GM20000 (cell line): ENCODE measurements around the gene HOXB8.

Experiments
- DNase-seq: peaks from one replicate; pipeline ENCODE4 v3.0.0; 2012; ENCODE audit warnings: low spot score
- TF ChIP-seq, protein P1 (sequence below): IDR thresholded peaks from 2 replicates; pipeline ENCODE4 v1.5.1; 2012; ENCODE audit warnings: mild to moderate bottlenecking, control low read depth; ENCODE audit errors: extremely low read depth, missing control alignments

Gene HOXB8

DNA sequence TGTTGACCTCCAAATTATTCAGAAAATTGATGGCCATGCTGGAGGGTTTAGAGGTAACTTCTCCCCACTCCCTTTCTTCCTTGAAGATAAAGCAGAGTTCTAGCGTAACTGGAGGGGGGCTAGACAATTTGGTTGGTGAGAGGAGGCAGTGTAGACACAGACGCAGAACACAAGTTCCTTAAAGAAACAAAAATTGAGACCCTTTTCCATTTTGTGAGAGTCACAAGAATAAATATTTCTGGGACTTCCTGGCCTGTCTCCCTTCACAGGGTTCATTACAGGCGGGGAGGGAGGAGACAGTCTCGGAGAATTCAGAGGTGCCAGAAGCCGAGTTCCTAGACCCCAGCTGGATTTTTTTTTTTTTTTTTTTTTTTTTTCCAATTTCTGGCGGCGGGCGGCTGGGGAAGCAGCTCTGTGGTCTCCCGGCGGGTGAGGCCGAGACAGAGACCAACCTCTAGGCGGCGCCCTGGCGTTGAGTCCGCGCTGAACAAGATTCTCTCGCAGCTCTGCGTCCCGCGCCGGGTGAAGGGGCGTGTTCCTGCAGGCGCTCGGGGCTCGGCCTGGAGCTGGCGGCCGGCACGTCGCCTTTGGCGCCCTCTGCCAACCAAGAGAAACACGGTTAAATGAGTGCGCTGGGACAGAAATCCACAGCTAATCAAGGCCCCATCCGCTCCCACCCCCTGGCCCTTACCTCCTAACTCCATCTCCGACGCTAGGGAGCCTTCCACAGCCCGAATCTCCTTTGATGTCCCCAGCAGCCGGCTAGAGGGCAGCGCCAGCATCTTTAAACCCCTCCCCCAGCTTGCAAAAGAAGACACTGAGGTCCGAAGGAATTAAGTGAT, 21.3 kb upstream of the HOXB8 start:
- peak; percentile 87 for DNase-seq
- TF ChIP-seq, protein P1, sequence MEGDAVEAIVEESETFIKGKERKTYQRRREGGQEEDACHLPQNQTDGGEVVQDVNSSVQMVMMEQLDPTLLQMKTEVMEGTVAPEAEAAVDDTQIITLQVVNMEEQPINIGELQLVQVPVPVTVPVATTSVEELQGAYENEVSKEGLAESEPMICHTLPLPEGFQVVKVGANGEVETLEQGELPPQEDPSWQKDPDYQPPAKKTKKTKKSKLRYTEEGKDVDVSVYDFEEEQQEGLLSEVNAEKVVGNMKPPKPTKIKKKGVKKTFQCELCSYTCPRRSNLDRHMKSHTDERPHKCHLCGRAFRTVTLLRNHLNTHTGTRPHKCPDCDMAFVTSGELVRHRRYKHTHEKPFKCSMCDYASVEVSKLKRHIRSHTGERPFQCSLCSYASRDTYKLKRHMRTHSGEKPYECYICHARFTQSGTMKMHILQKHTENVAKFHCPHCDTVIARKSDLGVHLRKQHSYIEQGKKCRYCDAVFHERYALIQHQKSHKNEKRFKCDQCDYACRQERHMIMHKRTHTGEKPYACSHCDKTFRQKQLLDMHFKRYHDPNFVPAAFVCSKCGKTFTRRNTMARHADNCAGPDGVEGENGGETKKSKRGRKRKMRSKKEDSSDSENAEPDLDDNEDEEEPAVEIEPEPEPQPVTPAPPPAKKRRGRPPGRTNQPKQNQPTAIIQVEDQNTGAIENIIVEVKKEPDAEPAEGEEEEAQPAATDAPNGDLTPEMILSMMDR = peak; percentile 80

DNA sequence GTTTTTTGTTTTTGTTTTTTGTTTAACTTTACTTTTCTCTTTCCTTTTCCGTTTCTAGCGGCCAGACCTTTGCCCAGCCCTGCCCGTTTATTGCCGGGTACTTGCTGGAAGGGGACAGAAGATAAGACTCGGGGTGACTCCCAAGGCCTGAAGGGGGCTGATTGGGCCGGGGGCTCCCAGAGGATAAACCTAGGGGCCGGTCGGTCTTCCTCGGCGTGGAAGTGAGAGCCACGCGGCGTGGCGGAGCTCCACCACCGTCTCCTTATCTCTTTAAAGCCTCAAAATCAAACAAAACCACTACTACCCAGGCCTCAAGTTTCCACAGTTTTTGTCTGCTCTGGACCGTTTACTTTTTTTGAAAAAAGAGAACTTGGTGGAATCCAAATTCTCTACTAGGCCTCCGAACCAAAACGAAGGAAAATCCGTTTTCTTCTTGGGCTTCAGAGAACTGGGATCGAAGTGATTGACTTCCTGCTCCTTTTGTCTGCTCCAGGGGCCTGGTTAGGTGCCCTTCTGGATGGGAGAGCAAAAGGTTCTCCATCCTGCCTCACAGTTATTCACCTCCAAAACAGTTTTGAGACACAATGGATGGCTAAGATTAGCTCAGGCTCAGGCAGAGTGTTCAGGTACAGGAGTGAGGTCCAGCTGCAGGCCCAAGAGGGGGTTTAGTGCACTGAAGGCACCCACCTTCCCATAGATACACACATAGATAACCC, 19.6 kb upstream of the HOXB8 start:
- no peak for DNase-seq
- TF ChIP-seq, protein P1 = no peak

DNA sequence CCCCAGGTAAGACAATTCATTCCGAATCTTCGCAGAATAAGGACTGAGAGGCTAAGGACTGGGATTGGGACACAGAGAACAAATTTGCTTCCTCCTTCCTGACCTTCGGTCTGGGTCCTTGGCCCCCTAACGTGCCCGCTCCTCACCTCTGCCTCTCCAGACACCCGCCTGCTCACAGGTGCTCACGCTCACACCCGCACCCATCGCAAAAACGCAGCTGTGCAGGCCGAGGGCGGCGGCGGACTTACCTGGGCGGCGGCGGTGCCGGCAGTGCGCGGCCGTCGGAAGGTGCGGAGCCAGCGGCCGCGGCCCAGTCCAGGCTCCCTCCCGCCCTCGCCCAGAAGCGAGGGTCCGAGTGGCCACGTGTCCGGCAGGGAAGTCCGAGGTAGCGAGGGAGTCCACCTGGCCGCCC, 18.2 kb upstream of the HOXB8 start:
- DNase-seq = no peak
- TF ChIP-seq, protein P1 = no peak

DNA sequence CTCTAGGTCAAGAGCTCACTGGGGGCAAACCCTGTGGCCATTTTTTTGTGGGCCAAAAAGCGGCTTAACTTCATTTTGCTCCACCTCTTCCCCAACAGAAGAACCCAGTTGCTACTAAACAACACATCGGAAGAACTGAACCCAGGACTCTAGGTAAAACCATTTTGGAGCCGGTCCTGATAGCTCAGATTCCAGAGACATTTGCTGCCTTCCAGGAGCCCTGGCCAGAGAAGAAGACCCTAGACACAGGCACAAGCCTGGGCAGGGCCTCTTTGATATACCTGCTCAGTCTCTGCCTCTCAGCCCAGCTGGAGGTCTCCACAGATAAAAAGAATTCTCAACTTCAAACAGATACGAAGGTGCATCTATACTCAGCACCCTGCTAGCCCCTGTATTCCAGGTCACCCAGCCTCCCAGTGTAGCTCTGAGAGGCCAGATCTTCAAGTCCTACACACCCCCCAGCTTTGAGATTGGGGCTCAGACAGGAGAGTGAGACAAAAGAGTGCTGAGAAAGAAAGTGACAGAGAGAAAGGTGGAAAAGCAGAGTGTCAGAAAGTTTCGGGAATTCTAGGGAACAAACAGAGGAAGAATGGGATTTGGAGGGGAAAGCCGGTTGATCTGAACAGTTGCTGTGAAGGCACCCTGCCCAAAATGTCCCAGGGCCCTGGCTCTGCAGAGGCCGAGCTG, 17.6 kb upstream of the HOXB8 start:
- TF ChIP-seq, protein P1 = no peak
- no peak for DNase-seq

DNA sequence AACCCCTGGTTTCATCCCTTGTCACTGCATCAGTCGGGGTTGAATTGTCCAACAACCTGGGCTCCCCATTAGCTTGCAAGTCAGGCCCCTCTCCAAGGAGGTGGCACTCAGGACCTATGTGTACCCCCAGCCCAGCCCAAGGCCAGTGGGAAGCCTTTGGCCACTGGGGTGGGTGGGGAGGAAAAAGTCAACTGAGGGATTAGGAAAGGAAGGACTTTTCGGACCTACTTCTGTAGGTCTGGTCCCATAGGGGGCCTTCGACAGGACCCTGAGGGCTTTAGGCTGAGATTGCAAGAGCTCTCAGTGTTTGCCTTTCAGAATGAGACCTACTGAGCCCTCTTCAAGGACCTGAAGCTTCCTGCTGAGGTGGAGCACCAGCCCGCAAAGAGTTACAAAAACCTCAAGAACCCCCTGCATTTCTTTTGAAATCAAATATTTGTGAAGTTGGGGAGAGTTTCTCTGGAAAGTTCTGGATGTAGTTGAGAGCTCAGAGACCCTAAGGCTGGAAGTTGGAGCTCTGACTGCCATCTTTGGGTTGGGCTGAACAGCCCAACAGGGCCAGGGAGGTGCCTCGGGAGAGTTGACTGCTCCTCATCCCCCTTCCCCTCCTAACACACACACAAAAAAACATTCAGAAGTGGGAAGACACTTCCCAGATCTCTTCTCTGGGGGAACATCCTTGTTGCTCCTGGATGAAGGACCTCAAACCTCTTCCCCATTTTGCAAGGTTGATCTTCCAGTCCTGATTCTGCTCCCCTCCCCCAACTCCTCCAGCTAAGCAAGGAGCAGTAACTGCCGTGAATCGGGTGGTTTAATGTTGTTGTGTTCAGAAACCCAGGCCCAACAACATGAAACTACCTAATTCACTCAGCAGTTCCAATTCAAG, 16.8 kb upstream of the HOXB8 start:
- DNase-seq = no peak
- TF ChIP-seq, protein P1 = no peak

DNA sequence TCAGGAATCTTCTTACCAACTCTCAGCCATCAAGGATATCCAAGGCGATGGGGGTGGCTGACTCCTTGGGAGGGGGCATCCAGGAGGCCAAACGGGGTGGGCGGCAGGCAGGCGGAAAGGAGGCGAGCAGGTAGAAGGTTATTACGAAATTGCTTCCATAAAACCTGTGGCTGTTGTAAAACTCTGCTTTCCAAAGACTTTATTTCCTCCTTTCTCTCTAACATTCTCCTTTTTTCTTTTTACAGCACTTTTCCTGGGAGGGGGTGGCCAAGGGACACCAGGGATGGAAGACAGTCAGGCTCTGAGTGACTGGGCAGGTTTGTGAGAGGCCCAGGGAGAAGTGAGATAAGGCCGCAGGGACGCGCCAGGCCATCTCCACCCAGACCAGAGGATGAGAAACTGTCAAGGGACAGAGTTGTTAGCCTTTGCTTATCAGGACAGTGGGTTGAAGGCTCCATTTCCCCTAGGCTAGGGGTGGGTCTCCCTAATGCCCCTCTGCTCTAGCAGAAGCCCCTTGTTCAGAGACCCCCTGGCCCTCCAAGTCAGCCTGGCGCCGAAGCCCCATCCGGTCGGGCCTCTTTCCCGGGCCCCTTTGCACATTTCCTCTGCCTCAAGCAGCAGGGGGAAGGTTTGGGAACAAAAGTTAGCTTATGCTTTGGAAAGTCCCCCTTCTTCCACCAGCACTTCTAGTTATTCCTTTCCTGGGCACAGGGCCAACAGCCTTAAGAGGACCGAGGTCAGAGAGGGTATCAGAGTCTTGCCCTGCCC, 16.0 kb upstream of the HOXB8 start:
- TF ChIP-seq, protein P1 = no peak

More for the DNA sequence above, 16.0 kb upstream of the HOXB8 start:
- DNase-seq = no peak
